Activated CD4-positive, alpha-beta T cell treated with anti-CD3 and anti-CD28 coated beads for 1 hour (primary cell): ENCODE results near the gene IFNB1.

Experiments used
- DNase-seq: peaks from one replicate; pipeline ENCODE4 v3.0.0-alpha.2; 2020

Gene IFNB1

DNA sequence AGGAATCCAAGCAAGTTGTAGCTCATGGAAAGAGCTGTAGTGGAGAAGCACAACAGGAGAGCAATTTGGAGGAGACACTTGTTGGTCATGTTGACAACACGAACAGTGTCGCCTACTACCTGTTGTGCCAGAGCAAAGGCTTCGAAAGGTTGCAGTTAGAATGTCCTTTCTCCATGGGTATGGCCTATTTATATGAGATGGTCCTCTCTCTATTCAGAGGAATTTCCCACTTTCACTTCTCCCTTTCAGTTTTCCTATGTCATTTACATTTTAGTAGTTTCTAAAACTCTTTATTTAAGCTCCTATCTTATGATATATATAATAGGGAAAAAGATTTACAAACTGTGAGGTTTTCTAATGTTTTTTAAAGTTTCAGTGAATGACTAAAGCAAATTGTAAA lies at the start of gene IFNB1:
IFNB1 (minus strand) TSS at position 162 of the 400 bp plus-strand sequence; CDS start at position 89, 73 bp downstream.
- no peak for DNase-seq

DNA sequence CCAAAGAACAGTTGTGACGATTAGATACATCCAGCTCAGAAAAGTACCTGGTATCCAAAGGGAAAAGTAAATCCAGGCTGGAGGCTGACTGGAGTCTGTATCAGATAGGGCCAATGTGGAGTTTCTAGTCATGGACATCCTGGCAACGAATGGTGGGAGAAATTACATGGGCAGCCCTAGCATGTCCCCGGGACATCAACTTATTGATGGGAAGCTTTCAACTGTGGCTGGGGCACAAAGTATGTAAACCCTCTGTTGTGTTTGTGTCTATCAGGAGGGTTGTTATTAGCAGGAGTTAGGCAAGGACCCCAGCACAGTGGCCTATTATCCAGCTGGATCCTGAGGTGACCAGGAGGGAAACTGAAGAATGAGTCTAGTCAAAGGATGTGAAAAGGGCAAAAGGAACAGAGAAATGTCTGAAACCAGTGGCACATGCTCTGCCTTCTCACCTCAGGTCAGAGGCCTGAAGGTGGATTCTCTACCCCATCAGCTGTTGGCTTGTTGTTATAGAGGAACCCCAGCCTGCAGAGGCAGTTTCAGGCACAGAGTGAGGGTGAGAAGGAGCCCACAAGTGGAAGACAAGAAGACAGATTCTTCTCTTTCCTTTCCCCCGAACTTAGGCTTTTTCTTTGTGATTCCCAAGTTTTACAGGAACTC lies 44.0 kb upstream of the IFNB1 start:
- no peak for DNase-seq

DNA sequence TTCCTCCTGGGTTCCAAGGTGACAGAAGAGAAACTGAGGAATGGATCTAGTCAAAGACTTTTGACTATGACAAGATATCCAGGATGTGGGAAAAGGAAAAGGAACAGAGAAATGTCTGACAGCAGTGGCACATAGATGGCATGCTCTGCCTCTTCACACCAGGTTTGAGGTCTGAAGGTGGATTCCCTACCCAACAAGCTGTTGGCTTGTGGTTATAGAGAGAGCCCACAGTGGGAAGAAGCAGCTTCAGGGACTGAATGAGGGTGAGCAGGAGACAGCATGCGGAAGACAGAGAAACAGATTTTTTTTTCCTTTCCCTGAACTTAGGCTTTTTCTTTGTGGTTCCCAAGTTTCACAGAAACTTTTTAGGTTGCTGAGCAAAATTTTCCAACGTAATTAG lies 43.3 kb upstream of the IFNB1 start:
- no peak for DNase-seq

DNA sequence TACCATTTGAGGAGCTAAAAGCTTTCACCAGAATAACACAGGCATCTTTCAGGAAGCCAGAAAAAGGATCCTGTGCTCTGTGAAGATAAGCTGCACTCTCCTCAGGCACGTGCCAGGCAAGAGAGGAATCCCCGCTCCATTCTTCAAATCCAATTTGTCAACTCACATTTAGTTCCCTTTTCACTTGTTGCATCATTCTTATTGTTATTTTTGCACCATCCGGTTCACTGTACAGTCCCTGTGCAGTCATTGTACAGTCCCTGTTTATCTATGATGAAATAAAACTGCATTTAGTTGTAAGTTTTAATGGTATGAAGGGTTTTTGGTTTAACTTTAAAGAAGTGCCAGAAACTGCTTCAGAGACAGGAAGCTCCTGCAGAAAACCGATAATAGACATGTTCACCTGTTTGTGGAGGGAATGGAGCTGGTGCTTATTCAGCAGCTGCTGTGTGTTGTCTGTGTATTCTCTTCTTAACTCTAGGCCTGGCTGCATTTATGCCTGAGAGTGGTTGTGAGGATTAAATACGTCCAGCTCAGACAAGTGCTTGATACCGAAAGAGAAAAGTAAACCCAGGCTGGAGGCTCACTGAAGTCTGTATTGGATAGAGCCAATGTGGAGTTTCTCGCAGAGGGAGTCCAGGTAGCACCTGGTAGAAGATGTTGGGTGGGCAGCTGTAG lies 41.5 kb upstream of the IFNB1 start:
- no peak for DNase-seq

DNA sequence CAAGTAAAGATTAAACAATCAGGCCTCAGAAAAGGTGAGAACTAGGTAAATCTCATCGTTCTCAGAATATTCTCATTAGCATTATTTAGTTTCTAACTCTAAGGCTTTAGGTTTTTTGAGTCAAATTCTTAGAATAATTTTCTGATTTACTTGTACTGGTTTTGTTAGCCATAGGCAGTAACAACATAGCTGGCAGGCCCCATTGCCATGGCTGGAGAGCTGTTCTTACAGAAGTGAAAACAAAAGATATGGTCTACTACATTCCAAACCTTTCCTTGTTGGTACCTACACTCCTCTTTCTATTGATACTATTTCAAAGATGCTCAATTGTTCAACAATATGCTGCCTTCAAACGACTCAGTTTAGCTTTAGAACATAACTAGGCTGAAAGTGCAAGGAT lies 36.6 kb upstream of the IFNB1 start:
- no peak for DNase-seq

DNA sequence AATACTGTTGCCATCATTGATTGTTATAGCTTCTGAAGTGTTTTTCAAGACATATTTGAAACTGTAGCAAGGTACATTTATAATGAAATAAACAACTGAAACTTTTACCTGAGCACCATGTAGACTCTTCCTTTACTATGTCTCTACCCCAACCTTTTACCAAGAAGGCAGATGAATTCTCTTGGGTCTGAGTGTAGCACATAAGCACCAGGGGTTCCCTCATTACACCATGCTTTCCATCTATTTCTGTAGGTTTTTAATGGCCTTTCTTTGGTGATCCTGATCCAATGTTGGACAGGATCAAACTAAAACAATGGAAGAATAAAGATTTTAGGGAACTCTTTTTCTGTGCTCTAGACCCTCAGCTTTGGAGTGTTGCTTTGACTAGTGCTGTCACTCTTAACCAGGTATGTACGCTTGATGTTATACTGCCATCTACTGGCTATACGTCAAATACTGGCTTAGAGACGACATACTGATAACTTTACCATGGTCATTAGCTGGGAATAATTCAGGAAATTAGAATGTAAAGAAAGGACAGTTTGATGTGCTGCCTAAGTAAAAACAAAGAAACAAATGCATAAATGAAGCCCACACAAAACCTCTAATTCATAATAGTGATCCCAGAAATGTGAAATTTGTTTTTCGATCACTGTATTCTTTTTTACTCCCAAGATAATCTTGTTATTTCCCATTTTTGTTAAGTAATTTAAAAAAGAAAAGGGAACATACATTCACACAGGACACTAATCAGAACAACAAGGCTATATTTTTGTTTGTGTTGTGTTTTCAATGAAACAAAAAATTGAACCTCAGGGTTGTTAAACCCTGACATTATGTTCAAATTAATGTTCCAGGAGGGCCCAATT lies 33.2 kb upstream of the IFNB1 start:
- DNase-seq = no peak

DNA sequence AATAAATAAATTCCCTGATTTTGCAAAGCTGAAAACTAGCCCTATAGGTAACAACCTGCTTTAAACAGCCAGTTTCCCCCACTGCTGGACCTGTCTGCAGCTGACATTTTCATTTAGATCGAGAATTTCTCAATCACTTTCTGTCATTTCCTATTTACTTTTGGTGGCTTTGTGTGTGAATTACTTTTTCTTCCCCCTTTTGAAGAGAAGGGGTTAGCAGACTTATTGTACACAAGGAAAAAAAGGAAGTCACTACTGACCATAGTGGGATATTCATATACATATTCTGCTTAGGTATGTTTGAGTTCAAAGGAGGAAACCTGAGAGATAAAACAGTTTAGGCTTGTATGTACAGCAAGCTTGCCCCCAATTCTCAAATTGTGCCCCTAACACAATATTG lies 27.0 kb upstream of the IFNB1 start:
- DNase-seq = no peak

DNA sequence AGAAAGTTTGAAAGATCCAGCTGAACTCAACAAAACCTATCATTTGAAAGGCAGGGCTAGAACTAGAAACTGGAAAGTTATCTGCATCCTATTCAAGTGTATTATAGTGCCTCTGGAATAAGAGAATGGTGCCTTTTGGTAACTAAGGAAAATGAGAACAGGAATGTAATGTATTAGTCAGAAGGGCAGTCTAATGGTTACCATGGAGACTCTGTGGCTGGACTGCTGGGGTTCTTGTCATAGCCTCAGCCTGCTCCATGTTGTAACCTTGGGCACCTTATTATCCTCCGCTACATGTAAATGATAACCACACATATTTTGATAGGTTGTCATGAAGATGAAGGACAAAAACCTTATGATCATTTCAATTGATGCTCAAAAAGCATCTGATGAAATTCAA lies 24.6 kb upstream of the IFNB1 start:
- no peak for DNase-seq

DNA sequence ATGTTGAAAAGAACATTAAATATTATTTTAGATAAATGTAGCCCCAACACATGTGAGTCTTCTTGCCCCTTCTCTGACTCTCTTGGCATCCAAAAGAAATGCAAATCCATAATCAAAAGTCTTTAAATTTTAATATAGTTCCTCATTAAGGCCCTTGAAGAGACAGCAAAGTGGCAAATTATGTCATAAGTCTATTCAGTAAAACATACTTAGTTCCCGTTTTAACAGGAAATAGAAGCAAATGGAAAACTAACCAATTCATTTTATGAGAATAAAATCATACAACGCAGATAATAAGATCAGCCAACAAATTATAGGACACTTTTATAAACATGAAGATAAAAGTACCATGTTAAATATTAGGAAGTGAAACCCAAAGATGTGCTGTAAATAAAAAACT lies 20.1 kb upstream of the IFNB1 start:
- no peak for DNase-seq

DNA sequence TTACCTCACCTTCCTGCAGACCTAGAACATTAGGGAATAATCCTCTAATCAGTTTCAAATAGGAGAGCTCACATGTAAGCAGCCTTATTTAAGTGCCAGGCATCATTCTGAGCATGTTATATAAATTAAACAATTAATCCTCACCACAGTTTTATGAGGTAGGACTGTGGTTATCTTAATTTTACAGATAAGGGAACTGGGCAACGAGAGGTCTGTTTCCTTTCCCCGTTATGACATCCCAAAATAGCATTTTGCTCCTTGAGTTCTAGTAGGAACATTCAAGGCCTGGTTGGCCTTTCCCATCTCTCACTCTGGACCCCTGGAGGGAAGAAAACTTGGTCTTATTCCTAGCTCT lies 19.1 kb upstream of the IFNB1 start:
- no peak for DNase-seq

DNA sequence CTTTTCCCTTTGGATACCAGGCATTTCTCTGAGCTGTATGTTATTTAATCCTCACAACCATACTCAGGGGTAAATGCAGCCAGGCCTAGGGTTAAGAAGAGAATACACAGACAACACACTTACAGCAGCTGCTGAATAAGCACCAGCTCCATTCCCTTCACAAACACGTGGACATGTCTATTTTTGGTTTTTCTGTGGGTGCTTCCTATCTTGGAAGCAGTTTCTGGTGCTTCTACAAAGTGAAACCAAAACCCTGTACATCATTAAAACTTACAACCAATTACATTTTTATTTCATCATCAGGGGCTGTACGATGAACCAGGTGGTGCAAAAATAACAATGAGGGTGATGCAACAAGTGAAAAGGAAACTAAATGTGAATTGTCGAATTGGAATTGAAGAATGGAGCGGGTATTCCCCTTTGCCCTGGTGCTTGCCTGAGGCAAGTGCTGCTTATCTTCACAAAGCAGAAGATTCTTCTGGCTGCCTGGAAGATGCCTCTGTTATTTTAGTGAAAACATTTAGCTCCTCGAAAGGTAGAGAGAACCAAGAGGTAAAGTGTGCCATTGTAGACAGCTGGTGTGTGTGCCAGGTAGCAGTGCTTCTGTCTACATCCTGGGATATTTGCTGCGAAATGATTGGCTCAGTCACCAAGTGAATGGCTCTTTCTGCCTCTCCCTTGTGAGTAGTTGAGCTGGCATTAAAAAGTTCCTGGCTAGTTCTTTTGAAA lies 18.6 kb upstream of the IFNB1 start:
- no peak for DNase-seq

DNA sequence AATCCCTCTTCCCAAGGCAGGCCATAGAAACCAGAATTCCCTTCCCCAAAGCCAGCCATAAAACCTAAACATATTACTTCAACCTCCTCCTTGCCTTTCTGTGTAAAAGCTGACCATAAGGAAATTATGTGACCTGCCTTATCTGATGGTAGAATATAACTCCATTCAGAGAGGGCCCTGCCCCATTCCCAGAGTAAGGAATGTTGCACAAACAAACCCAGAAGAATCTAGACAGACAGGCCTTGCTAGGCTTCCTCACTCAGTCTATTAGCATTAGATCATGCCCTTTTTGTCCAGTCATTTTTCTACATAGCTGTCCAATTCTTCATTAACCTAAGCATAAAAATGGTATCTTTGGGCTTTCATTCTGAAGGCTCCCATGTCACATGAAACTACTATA lies 17.8 kb upstream of the IFNB1 start:
- no peak for DNase-seq

DNA sequence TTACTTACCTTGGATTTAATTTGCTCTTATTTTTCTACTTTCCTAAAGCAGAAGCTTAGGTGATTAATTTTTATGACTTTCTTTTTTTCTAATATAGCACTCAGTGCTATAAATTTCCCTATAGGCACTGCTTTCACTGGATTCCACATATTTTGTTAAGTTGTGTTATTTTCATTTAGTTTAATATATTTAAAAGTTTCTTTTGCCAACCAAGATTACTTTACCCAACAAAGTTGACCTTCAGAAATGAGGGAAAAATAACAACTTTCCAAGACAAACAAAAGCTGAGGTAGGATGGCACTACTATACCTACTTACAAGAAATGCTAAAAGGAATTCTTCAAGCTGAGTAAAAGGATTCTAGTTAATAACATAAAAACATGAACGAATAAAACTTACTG lies 8.8 kb upstream of the IFNB1 start:
- no peak for DNase-seq

DNA sequence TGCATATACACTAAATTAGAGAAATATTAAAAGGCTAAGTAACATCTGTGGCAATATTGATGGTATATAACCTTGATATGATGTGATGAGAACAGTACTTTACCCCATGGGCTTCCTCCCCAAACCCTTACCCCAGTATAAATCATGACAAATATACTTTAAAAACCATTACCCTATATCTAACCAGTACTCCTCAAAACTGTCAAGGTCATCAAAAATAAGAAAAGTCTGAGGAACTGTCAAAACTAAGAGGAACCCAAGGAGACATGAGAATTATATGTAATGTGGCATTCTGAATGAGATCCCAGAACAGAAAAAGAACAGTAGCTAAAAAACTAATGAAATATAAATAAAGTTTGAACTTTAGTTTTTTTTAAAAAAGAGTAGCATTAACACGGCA lies 7.3 kb upstream of the IFNB1 start:
- no peak for DNase-seq

DNA sequence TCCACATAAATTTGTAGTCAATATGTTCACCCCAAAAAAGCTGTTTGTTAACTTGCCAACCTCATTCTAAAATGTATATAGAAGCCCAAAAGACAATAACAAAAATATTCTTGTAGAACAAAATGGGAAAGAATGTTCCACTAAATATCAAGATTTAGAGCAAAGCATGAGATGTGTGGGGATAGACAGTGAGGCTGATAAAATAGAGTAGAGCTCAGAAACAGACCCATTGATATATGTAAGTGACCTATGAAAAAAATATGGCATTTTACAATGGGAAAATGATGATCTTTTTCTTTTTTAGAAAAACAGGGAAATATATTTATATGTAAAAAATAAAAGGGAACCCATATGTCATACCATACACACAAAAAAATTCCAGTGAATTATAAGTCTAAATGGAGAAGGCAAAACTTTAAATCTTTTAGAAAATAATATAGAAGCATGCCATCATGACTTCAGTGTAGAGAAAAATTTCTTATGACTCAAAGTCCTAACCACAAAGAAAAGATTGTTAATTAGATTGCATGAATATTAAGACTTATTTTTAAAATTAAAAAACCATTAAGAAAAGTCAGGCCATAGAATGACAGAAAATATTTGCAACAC lies 6.6 kb upstream of the IFNB1 start:
- no peak for DNase-seq

DNA sequence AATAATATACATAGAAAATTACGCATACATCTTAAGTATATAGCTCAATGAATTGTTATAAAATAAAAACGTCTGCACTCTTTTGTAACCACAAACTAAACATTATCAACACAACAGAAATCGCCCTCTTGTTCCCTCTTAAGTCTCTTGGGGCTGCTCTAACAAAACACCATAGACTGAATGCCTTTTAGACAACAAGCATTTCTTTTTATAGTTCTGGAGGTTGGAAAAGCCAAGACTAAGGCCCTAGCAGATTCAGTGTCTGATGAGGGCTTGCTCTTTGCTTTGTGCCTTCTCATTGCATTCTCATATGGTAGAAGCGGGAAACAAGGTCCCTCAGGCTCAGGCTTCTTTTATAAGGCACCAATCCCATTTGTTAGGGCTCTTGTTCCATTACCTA lies 4.9 kb upstream of the IFNB1 start:
- no peak for DNase-seq

DNA sequence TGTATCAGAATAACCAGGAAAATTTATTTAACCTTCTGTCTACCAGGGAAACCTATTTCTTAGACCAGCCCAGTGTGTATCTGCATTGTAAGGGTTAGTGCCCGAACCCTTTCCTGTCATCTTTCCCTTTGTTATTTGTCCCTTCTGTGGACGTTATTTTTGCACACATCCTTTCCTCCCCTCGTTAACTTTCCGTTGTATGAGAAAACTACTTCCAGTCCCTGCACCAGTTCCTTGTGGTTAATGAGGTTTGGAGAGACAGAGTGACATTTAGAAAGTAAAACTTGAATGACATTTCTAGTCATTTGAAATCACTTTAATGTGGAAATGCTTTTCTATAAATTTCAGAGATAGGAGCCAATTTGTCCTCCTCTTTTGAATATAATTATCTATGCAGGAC lies 4.3 kb upstream of the IFNB1 start:
- no peak for DNase-seq

DNA sequence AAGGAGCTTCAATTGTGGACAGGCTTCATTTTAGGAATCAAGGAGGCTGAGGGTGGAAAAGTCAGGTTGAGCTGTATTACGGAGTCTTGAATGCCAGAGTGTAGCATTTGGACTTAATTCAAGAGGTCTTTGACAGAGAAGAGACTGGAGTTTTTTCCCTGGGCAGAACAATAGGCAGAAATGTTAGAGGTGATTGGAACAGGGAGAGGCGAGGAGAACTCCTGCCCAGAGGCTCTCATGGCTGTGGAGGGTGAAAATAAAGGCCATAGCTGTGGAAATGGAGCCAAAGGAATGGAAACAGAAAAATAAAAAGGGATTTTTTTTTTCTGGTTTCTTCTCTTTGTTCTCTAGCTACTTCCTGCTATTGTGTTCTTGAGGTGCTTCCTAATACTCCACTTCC lies 3.7 kb upstream of the IFNB1 start:
- no peak for DNase-seq

DNA sequence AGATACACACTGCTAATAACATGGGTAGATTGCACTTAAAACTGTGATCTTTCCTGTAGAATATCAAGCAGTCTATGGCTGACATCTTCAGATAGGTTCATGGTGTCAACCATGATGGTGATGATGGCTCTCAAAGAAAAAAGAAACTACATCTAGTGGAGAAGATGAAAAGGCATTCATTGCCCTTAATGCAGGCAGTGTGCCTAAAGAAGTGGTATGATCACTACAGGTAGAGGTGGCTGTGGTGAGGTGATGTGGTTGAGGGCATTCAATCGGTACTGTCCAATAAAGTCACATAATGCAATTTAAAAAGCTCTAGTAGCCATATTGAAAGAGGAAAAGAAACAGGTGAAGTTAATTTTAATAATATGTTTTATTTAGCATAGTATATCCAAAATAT lies 3.1 kb upstream of the IFNB1 start:
- DNase-seq = no peak

DNA sequence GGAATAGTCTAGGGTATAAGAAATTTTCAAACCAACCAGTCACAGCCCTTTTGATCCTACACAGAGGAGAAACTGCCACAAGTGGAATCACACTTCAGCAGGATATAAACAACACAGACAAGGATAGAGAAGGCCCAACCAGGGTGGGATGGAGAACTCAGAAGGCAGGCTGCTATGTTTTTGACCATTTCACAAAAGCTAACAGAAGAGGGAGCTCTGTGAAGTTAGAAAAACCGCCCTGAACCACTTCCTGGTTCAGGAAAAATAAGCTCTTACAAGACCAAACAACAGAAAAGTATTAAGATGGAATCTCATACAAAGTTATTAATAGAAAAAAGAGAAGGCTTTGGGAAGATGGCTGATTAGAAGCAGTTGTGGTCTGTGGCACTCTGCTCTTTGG lies 960 bp upstream of the IFNB1 start:
- no peak for DNase-seq

DNA sequence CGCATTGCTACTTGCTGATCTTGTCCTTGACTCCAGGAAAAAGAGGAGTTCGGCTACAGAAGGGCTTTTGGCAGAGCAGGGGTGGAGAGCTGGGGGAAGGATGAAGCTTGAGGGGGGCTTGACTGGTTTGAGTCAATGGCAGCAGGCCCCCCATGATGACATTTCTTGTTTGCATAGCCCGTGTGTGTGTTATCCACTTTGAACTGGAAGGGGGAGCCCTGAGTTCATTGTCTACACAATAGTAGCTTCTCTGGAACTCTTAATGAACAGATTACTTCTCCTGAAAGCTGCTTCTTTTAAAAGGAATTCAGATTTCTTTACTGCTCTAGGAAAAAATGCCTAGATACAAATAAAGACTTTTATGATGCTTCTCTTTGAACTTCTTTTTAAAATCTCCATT lies 2.3 kb downstream of the IFNB1 start:
- DNase-seq = no peak

DNA sequence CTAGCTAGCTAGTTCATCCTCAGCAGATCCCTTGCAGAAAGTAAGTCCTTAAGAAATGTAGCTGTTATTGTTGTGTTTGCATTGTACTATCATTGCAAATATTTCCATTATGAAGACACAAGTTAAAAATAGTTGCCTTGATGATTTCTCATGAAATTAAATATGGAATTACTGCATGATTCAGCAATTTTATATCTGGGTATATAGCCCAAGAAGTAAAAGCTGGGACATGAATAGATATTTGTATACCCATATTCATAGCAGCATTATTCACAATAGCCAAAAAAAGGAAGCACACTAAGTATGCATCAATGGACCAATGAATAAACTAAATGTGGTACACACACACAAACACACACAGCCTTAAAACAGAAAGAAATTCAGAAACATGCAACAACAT lies 6.8 kb downstream of the IFNB1 start:
- no peak for DNase-seq

DNA sequence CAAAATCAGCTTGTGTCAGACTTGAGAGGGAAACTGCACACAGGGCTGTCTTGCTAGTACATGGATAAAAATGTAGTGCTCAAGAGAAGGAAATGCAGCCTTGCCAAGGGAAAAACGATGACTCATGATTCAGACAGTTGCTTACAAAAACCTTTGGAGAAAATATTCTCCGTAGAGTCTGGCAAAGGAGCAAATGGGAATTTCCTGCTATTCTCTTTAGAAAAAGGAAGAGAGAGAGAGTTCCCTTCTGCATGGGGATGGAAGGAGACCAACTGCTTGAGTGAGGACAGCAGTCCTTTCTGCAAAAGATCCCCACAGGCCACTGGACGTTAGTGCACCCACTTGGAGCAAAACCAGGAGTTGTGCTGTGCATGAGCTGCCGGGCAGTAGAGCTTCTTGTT lies 7.6 kb downstream of the IFNB1 start:
- no peak for DNase-seq
